HG02938 (cell line): ENCODE measurements around the gene ALDH1B1.

Source experiments
- ATAC-seq: cut with Tn5 transposase; IDR thresholded peaks from one replicate; pipeline ENCODE4 v1.9.1; 2021; ENCODE audit warnings: mild to moderate bottlenecking, moderate library complexity; ENCODE audit not compliant: unreplicated experiment

The ALDH1B1 gene

DNA sequence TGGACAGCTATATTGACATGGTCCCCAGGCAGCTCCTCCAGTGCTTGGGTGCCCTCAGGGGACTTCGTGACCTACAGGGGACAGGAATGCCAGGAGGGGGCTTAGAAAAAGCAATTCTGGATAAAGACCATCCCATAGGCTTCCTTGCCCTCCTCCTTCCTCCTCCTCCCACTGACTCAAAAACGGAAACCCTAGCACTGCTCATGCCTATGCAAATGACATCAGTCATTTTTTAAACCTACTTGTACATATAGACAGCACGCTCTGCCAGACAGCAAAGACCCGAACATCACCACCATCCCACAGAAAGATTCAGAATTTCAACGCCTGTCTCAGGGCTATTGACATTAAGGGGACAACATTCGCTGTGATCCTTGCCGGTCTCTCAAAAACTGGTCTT, 20.8 kb downstream of the ALDH1B1 start:
- ATAC-seq, result peak; percentile 61

DNA sequence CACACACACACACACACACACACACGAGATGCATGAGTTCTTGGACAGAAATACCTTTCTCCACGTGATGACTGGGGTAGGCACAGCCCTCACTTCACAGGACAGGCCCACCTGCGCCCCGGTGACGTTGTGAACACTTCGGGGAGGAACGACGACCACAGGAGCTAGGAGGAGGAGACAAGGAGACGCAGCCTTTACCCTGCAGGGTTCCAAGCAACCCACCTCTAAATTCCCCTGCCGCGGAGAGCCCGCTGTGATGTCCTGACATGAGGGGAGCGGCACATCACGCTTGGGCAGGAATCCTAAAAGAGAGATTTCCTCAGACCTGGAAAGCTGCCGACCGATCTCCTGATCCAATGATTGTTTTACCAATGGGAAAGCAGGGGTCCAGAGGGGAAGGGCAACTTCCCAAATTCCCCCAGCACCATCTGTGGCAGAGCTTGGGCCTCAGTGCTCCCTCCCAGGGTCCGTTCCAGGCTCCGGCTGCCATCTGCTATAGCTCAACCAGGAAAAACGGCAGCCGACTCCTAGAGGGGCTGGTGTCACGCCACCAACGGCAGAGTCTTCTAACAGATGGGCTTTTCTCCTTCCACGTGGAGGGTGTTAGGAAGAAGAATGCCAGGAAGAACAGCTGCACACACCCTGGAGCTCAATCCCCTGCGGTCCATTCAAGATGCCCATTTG, 21.7 kb downstream of the ALDH1B1 start:
- no peak for ATAC-seq

DNA sequence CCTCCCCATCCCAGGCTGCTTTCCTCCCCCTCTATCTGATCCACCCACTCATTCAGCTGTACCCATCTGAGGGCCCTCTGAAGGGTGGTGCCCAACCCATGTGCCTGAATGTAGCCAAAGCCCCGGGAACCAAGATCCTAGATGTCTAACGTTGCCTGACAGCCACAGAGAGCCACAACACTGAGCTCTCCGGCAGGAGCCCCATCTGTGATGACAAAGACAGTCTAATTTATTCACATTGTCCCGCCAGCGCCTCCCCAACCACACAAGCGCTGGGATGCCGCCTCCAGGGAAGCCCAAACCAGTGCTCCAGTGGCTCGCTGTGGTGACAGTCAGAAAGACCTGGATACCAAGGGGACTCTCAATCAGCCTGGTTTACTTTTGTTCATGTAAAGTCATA, 23.4 kb downstream of the ALDH1B1 start:
- no peak for ATAC-seq

DNA sequence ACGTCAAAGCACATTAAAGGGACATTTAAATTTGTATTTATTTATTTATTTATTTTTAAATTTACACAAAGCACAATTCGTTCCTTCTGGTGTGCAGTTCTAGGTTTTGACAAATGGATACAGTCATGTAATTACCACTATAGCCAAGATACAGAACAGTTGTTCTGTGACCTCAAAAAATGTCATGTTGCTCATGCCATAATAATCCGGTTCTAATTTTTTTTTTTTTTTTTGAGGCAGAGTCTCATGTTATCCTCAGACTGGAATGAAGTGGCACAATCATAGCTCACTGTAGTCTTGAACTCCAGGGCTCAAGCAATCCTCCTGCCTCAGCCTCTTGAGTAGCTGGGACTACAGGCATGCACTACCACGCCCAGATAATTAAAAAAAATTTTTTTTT, 24.0 kb downstream of the ALDH1B1 start:
- ATAC-seq, result no peak

DNA sequence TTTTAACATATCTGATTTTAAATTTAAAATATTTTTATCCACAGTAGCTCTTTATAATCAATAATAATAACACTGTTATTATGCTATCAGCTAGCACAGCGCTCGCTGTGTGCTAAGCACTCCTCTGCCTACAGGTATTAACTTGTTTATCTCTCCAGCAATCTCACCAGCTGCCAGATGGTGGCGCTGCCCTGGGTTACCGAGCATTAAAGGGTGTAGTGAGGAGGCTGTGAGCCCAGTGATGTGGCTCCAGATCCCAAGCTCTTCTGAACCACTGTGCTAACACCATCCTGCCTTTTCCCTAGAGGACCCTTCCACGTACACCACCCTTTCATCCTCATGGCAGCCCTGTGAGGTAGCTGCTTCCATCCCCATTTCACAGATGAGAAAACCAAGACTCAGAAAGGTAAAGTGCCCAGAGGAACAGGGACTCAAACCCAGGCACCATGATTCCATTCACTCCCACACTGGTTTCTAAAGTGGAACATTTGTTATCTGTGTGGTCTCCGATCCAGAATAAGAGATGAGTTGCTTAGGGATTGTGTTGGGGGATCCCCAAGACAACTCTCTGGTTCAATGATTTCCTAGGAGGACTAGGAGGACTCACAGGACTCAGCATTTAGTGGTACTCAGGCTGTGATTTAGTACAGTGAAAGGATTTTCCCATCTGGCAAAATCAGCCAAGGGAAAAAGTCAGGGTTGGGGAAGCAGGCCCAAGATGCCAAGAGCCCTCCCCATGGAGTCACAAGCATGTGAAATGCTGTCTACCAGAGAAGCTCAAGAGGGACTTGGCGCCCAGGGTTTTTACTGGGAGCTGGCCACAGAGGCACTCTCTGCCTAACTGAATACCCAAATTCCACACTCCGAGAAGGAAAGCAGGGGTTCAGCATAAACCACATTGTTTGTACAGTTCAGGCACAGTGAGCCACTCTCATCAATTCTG, 24.8 kb downstream of the ALDH1B1 start:
- no peak for ATAC-seq

DNA sequence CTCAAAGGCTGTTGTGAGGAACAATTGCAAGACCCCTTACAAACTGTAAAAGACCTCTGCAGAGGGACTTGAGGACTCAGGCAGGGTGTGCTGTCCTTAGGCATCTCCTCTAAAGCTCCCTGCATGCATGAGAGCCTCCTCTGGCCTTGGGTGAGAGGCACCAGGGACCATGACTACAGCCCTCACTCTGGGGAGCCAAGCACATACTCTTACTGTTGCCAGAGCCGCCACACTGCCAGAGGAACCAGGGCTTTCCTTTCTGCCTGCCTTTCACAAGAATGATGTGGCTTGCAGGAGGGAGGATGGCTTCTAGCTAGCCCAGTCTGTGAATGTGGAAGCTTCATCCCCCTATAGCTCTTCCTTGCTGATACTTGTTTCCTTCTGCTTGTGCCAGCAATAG, 25.9 kb downstream of the ALDH1B1 start:
- no peak for ATAC-seq

DNA sequence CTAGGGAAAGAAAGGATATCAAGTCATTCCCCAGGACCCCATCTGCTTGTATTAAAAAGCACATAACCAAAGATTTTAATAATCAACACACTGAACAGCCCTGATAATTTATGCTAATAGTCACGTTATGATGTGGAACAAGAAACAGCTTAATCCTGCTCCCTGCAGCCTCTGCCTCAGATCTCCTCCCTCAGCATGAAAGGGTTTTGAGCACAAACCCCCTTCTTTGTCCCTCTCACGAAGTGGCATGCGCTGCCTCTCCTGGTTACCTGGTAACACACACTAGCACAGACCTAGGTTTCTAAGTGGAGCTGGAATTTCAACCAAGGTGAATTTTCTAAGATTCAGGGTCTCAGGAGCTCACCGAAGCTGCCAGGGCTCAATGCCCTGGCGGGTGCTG, 26.7 kb downstream of the ALDH1B1 start:
- no peak for ATAC-seq

DNA sequence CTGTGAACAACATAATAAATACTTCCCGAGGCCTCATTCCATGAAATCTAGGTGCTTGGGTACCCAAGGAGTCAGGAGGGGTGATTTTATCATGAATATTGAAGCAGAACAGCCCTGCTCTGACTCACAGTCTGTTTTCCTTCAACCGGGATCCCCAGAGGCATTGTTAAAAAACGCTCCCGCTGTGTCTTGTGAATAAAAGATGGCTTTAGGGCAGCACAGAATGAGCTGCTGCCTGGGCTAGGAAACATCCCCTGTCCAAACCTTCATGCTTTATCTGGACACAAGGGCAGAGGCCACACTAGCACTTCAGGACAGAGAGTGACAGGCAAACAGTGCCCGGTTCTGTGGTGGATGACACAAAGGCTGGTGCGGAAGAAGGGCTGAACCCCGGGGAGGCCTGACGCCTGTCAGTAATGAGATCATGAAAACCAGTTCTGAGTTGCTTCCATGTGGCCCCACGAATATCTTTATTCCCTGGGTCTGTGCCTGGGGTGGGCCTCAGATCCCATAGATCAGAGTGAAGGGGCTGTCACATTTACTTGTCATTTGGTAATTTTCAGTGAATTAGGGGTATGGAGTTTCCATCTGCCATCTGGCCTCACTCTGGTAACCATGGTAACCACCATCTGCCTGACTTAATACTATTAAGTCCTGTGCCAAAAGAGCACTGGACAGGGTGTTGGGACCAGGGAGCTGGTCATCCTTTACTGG, 29.2 kb downstream of the ALDH1B1 start:
- ATAC-seq, result no peak

DNA sequence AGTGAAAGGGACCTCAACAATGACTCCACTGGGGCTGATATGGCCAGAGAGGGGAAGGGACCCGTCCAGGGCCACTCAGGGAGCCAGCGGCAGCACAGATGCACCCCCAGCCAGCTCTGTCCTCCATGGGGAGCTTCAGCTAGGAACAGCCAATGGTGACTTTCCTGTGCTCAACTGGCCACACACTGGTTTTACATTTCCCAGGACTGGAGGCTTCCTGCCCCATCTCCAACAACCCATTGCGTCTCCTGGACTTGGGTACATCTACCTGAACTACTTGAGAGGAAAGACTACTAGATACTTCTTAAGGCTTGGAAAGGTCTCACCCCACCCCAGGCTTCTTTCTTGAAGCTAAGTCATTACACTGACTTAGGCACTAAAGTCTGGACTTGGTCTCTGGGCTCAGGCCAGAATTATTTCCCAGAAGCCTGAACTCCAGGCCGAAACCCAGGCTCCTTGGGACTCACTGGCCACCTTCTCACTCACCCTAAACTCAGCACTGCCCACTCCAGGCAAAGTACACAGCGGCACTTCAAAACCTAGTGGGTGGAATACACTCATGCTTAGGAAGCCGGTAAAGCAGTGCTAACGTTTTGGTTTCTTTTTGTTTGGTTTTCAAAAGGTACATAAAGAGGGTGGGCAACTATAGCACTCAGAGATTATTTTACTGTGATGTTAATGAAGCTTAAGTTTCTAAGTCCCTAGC, 30.2 kb downstream of the ALDH1B1 start:
- ATAC-seq, result no peak

DNA sequence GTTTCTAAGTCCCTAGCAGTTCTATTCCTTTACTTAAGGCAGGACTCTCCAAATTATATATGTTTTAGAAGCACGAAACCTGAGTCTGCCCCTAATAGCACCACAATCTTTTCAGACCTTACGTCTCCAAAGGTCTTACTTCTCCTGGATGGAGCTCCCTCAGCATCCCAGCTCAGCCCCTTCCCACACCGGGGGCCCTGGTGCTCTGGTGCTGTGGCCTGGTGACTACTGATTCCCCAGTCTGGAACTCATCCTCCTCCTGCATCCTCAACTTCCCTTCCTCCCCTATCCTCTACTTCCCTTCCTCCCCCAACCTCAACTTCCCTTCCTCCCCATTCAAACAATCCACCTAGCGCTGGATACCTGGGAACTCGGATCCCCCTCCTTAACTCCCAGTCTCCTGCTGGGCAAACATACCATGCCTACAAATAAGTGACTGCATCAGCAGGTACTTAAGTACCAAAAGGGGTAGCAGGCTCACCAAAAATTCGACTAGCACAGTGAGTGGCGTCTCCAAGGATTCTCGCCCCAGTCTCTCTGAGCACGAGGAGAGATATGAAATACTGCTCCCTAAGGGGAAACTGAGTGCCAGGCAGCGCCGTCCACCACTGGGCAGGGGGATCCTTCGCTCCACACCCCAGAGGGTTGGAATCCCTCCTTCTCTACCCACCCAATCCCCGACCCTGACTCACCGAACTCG, 30.9 kb downstream of the ALDH1B1 start:
- no peak for ATAC-seq

DNA sequence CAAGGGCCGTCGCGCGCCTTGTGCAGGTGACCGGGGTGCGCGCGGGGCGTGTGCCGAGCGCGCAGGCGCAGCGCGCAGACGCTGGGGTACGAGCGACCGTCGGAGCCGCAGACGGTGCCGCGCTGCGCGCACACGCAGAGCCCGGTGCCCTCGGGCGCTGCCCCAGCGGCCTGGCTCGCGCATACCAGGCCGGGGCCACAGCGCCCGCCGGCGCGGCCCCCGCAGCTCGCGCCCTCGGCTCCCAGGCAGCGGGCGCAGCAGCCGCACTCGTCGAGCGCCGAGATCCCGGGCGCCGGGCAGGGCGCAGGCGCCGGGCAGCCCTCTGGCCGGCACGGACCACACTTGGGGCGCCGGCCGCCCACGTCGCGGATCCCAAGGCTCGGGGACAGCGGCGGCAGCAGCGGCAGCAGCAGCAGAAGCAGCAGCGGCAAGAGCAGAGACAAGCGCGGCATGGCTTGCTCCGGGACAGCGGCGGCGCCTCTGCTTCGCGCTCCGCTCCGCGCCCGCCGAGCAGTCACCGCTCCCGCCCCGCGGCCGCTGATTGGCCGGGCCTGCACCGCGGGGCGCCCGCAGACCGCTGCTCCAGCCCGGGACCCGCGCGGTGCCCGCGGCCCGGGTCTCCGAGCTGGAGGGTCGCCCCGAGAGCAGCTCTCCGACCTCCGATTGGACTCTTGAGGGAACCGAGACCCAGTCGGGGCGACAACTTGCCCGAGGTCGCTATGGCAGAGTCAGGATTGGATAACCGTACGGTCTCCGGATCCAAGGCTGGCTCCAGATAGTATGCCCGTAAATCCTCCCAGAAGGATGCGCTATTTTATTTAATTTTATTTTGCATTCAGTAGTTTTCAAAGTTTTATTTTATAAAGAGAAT, 31.7 kb downstream of the ALDH1B1 start, which contains the start of gene IGFBPL1:
TSS of gene IGFBPL1 (minus strand) at position 482 of the 871 bp plus-strand sequence. CDS start at position 452, 30 bp downstream.
- ATAC-seq, result no peak

DNA sequence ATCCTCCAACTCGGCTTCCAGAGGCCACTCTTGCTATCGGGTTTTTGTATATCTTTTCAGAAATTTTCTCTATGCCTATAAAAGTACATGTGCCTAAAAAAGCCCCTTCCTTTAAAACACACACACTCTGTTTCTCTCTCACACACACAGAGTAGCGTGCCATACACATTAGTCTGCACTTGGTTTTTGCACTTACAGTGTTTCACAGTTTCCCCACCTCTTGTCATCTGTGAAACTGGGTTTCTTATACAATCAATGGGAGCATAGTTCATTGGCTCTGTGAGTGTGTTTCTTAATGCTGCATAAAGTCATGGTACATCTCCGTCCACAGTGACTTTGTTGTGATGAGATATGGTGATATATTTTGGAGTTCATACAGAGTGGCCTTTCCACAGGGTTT, 32.4 kb downstream of the ALDH1B1 start:
- no peak for ATAC-seq

DNA sequence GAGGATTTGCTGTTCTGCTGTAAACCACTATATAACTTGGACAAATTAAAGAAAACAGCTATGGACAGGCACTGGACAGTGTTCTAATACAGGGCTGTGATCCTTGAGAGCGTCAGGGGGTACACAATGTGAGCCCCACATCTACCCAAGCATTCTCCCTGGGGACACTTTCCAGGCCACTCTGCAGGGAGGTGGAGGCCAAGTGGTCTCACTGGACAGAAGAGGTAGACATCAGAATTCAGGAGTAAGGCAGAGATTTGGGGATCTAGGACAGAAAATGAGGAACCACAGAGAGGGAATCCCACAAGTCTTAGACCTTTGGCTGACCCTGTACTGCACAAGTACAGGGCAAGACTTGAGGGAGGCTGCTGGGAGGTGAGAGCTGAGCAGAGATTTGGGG, 35.6 kb downstream of the ALDH1B1 start:
- ATAC-seq, result no peak

DNA sequence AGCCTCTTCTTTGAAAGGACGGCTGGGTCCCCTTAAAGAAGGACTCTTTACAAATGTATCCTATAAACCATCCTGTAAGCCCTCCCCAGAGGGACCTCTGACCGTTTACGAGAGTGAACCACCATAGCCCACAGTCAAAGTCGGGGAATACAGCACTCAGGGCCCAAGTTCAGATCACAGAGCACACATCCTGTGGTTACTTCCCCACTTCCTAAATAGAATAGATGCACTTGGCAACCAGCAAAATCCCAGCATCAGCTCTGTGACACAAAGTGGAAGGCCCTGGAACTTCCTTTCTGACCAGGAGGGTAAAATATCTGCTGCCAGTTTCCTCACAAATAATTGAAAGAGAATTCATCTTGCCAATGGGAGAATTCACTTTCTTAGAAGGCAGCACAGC, 38.6 kb downstream of the ALDH1B1 start:
- ATAC-seq, result no peak

DNA sequence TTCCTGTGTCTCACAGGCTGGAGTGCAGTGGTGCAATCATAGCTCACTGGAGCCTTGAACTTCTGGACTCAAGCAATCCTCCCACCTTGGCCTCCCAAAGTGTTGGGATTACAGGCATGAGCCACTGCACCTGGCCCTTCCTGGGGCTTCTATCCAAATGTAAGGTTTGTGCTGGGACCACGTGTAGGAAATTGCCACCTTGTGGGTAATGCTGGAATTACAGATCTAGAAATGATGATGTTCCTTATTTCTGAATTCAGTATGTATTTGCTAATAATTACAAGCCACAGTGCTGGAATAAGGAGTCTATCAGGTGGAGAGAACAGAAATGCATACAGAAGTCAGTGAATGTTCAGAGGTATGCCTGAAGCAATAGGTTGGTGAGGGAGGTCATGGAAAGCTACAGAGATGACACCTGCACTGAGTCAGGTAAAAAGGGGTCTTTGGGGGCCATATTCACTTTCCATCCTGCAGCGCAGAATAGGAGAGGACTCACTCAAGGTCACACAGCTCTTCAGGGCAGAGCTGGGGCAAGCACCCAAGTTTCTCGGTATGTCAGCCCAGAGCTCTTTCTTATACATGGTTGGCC, 40.5 kb downstream of the ALDH1B1 start:
- ATAC-seq, result no peak

DNA sequence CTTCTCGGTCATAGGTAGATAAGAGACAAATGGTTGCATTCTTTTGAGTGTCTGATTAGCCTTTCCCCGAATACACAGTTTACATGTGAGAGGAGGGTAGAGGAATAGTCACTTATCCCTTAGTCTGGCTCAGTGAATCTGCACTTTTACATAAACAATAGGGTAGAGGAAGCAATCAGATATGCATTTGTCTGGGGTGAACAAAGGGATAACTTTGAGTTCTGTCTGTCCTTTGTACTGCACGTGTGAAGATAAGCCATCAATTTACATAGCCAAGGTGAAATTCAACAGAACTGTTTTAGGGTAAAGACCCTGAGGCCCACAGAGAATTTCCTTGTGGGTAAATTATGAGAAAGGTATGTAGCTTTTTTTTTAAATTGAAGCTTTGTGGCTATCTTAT, 41.9 kb downstream of the ALDH1B1 start:
- no peak for ATAC-seq

DNA sequence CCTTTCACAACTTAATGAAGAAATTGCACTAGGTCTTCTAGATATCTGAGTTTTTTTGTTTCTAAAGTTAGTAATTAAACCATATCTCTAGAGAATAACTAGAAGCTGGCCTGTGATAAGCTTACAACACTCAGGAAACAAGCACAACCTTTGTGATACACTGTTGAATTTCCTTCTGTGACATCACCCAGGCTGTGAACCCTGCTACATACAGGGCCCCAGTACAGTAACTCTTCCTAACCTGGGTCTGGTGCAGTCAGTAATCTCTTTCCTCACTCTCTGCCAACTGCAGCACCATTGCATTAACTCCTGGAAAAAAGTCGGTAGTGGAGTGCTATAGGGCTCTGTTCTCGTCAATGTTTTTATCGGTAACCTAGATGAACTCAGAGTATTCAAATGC, 42.4 kb downstream of the ALDH1B1 start:
- no peak for ATAC-seq

DNA sequence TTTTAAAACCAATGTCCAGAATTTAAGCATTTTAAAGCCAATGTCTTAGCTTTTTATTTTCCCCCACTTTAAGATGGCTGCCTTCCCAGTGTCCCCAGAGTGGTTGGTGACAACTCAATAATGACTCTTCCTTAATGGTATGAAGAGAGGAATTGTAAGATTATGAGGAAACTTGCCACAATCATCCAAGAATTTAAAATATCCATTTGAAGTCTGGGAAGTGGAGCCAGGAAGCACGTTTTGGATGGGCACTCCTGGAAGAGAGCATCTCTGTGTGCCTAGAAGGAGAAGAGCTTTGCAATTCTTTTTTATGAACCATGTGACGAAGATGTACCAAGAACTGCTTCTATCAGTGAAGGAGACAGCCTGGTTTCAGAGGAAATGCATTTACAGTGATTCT, 43.0 kb downstream of the ALDH1B1 start:
- ATAC-seq, result no peak

DNA sequence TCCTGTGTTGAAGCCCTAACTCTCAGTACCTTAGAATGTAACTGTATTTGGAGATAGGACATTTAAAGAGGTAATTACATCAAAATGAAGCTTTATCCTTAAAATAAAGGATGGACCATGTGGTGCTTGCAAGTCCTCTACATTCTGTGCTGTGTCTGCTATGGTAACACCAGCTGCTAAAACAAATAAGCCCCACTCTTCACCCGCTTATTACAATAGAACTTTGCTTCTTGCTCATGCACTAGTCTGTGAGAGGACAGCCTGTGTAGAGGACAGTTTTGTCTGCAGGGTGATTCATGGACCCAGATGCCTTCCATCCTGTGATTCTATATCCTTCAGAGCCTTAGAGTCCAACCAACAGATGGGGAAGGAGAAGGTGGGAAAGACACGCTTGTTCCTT, 44.2 kb downstream of the ALDH1B1 start:
- ATAC-seq, result no peak
